Tibial nerve (tissue), 4 donors: ENCODE measurements around the gene EFHC2.

Source experiments
- EP300 ChIP-seq, 2 donors: sonication (generic); formaldehyde crosslinking; IDR thresholded peaks; one replicate each; pipeline ENCODE4 v1.6.1; 2017; ENCODE audit warnings: antibody characterized with exemption in 2 of 2, mild to moderate bottlenecking in 1 of 2
- TF ChIP-seq, protein P1 (sequence below), 5 experiments: fragments of 200-600 bp in 3 of 5; fragments of 450-650 bp in 2 of 5; sonication (generic) in 3 of 5; IDR thresholded peaks; one replicate each; pipeline ENCODE4 v1.5.1; 2016 to 2019; ENCODE audit warnings: antibody characterized with exemption in 5 of 5, mild to moderate bottlenecking in 3 of 5, moderate library complexity in 2 of 5

DNA sequence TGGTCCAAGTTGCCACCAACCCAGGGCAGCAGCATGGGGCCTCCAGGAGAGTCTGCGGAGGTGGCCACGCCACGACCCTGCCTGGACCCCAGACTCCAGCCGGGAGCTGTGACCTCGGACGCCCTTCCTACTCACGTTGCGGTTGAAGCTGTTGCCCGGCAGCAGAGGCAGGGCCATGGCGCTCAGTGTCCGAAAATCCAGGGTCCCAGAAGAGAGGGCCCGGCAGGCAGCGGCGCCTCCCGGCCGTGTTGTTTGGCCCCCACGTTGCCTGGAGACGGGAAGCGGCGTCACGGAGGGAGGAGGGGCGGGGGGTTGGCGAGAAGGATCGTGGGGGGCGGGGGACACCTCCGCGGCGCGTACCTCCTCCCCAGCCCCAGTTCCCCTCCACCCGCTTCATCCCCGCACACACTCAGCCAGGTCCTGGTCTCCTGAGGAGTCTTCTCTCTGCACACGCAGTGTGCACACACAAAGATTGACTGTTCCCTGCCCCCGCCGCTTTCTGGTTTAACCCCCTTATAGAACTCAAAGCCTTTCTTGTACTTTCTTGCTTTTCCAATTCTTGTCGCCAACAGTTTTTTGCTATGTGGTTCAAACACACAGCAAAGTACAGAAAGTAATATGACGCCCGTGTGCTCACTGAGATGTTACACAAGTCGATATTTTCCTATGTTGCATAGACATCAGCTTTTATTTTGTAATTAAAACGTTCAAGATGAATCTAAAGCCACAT is at the start of gene EFHC2:
- TF ChIP-seq, protein P1, sequence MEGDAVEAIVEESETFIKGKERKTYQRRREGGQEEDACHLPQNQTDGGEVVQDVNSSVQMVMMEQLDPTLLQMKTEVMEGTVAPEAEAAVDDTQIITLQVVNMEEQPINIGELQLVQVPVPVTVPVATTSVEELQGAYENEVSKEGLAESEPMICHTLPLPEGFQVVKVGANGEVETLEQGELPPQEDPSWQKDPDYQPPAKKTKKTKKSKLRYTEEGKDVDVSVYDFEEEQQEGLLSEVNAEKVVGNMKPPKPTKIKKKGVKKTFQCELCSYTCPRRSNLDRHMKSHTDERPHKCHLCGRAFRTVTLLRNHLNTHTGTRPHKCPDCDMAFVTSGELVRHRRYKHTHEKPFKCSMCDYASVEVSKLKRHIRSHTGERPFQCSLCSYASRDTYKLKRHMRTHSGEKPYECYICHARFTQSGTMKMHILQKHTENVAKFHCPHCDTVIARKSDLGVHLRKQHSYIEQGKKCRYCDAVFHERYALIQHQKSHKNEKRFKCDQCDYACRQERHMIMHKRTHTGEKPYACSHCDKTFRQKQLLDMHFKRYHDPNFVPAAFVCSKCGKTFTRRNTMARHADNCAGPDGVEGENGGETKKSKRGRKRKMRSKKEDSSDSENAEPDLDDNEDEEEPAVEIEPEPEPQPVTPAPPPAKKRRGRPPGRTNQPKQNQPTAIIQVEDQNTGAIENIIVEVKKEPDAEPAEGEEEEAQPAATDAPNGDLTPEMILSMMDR (IDR thresholded peaks at IDR 0.05): no peak
- TF ChIP-seq EP300 (IDR thresholded peaks at IDR 0.05): no peak
